RCC 7860 (cell line): ENCODE data around the gene GBE1.

Experiments used
- DNase-seq: peaks from one replicate; pipeline ENCODE4 v3.0.0-alpha.2; 2015; ENCODE audit warnings: low spot score
- FAIRE-seq: peaks from 2 replicates; lab custom pipeline; 2012; peaks lifted over from hg19 to GRCh38; lab: Jason Lieb, UNC

The GBE1 gene

DNA sequence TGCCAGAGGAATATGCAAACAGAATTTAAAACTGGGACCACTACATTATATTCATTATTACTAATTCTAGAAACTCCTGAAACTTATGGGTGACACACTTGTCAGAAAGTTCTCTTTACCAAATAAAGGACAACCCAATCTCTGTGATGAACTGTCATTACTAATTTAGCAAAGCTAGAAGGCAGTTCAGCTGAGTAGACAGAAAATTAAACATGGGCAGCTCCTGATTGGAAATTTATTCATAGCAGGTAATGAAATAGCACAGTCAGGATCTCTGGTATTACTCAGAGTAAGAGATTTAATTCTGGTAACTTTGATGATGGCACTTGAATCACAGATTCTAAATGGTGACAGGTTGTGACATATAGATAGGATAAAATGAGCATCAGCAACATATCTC, 123.0 kb downstream of the GBE1 start:
- FAIRE-seq: no peak
- DNase-seq: no peak

DNA sequence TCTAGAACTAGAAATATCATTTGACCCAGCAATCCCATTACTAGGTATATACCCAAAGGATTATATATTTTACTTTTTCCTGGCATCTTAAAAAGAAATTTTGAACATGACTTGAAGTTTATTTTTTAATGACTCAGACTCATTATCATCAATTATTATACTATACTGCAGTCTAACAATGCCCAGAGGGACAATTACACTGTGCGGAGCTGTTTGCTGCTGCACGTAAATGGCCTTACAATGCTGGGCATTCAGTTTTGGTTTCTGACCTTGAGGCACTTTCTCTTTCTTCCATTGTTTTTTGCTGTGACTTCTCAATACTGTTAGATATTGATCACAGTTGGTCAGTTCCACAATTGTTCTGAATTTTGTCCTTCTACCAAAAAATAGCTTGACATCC, 128.8 kb downstream of the GBE1 start:
- FAIRE-seq: no peak
- no peak for DNase-seq

DNA sequence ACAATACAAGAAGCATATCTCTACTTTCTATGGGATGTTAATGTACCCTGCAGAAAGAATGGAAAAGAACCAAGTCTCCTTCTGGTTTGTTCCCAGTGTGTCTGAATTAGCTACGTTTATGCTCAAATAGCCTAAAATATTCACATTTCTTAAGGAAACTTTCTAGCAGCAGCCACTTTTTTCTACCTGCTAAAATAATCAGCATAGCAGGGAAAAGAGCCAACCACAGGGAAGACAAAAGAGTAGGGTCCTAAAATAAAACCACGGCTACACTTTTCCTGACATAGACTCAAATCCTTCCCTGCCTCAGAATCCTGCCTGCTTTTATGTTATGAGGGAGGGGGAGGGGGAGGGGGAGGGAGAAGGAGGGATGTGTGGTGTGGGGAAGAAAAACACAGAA, 136.7 kb downstream of the GBE1 start:
- no peak for DNase-seq

DNA sequence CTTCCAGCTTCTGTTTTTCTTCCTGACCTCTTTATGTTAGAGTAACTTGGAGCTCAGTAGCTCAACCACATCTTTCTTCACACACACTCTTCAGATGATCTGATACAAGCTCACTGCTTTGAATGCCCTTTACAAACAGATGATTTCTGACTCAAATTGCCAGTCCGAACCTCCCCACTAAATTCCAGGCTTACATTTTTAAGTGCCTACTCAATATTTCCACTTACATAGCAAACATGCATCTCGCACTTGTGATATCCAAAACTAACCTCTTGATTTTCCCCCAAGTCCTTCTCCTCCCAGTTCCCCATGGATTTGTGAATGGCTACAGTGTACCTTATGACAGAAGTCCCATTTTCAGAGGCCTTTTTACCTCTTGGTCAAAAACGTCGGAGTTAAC, 139.1 kb downstream of the GBE1 start:
- DNase-seq (no peak), FAIRE-seq (no peak)

More for the DNA sequence above, 136.7 kb downstream of the GBE1 start:
- FAIRE-seq: no peak

DNA sequence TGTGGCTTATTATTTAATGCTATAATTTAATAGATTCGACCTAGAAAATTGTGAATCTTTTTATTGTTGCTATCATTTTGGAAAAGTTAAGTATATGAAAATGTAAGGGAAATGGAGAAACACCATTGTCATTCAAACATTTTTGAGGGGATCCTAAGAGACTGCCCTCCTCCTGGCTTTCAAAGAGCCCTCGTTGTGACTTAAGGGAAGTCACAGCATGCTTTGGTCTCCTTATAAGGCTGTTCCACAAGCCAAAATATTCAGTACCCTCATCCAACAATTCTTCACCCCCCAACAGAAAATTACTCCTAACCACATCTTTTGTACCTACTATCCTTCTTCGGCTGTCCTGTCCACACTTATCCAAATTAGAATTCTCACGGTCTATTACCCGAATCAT, 140.2 kb downstream of the GBE1 start:
- DNase-seq (no peak), FAIRE-seq (no peak)

DNA sequence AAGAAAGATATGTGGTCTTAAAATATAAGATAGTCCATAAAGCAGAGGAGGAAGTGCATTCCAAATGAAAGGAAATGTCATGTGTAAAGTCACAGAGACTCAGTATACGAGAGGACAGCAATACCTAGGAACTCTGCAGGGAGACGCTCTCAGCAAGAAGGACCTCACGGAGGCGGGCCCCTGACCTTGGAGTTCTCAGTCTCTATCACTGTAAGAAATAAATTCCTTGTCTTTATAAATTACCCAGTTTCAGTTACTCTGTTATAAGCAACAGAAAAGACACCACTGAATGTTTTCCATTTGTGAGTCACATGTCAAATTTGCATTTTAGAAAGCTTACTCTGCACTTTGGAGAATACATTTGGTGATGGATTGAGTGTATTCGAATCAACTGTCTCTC, 140.6 kb downstream of the GBE1 start:
- FAIRE-seq (no peak), DNase-seq (no peak)

DNA sequence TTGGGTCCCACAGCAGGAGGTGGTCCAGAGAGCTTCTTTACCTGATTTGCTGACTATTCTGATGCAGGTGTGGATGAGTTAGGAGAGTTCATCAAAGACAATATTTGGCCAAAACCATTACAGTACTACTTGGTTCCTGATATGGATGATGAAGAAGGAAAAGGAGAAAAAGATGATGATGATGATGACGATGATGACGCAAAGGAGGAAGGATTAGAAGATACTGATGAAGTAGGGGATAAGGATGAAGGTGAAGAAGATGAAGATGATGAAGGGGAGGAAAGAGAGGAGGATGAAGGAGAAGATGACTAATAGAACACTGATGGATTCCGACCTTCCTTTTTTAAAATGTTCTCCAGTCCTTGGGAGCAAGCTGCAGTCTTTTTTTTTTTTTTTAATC, 148.7 kb downstream of the GBE1 start:
- DNase-seq: no peak
- no peak for FAIRE-seq

DNA sequence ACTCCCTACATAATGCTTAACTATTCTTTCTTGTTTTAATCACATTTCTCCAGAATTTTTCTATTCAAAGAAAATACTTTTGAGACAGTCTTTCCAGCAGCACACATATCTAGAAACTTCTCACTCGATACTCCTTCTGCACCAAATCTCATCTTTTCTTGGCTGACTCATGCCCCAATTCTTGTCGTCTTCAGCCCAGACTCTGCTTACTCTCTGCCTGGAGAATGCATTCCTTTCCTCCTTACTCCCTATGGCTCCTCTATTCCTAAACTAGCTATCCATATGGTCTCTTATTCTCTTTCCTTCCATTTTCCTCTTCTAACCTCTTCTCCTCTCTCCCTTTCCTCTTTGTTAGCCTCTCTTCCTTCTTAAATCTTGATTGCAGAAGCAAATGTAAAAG, 158.7 kb downstream of the GBE1 start:
- DNase-seq (no peak), FAIRE-seq (no peak)

DNA sequence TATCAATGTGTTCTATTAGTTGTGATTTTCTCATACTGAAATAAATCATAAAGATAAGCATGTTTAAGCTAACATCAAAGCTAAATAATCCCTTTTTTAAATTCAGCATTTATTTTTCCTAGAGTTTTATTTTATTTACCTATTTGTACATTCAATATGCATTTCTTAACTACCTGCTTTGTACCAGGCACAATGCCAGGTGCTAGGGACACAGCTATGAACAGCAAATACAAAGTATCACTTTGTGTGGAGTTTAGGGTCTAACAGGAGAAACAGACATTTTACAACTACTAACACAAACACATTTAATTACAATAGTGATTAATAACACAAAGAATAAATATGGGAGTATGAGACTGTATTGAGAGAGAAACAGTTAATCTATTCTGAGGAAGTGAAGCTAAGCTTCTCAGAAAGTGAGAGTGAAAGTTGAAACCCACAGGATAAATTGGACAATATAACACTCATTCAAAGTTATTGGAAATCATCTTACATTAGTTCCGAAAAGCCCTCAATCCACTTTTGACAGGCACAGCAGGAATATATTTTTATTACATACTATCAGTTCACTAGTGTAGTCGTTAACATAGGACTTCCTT, 159.6 kb downstream of the GBE1 start:
- FAIRE-seq: no peak
- no peak for DNase-seq

DNA sequence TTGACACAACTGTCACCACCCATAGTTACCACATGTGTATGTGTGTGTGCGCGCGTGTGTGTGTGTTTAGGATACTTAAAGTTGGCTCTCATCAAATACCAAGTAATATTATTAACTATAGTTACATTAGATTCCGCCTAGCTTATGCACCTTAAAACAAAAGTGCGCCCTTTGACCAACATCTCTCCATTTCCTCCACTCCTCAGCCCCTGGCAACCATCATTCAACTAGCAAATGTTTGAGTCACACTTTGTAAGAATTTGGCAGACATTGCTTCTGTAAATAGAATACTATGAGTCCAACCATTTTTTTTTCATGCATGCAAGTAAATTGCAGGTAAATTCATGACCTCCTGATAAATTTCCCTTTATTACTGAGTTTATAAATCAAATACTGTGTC, 169.3 kb downstream of the GBE1 start:
- no peak for FAIRE-seq
- no peak for DNase-seq

DNA sequence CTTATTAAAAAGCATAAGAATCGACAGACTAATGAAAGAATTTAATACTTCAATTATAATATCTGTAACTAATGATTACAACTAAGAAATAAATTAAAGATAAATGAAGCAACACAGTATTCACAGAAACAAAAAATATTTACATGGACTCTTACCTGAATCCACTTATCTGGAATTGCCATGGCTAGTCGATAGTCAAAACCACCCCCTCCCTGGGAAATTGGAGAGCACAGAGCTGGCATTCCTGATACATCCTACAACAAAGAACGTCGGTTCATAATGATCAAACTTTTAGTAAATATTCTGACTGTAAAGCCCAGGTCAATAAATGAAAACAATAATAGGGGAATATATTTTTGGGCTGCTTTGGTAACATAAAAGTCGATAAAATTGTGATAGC, 175.5 kb downstream of the GBE1 start:
- FAIRE-seq: no peak
- DNase-seq: no peak

DNA sequence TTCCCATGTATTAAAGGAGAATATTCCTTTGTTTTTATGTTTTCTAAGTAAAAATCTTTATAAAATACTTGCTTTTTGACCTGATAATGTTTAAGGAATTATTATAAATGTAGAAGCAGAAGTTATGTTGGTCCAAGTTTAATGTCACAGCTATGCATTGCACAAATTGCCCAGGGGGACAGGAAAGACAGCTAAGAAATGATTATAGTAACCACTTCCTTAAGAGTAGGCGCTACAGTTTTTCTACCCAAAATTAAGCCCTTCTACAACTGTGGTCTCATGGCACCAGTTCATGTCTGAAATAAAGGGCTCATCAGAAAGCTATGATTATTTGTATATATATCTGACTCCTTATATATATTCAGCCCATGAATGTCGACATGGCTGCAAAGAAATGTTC, 176.4 kb downstream of the GBE1 start:
- FAIRE-seq (no peak), DNase-seq (no peak)

DNA sequence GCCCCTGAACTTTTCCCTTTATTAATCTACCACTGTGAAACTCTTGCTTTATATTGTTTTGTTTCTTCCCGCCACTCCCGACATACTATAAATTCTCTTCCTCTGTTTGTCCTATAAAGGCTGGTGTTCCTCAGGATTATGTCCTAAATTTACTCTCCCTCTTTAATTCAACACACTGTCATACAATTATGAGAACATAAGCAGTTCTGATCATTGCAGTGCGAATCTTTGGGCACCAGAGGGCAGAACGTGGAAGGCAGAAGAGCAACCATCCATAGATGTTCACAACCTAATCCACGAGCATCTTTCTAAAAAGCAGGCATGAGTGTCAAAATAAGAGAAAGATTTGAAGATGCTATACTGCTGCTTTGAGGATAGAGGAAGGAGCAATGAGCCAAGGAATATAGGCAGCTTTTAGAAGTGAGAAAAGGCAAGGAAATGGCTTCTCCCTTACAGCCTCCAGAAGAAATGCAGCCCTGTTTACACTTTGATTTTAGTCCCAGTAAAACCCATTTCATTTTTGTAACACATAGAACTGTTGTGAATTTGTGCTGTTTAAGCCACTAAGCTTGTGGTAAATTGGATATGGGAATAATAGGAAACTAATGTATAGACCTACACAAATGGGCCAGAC, 179.4 kb downstream of the GBE1 start:
- peak; percentile 8 for DNase-seq
- FAIRE-seq: peak; percentile 26

DNA sequence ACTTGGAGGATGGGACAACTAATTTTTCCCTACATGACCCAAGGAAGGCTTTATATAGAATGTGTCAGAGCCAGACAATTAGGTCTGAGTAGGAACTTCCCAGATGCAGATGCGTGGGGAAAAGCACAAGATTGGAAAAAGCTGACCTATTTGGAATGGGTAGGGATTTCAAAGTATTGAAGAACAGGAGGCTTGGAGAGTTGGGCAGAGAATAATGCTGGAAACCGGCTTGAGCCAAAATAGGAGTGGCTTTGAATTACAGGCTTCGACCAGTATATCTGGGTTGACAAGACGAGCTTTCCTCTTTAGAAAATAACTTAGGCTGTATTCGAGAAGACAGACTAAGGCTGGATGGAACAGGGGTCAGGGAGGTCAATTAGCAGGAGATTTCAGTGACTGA, 181.1 kb downstream of the GBE1 start:
- no peak for DNase-seq
- FAIRE-seq: no peak

DNA sequence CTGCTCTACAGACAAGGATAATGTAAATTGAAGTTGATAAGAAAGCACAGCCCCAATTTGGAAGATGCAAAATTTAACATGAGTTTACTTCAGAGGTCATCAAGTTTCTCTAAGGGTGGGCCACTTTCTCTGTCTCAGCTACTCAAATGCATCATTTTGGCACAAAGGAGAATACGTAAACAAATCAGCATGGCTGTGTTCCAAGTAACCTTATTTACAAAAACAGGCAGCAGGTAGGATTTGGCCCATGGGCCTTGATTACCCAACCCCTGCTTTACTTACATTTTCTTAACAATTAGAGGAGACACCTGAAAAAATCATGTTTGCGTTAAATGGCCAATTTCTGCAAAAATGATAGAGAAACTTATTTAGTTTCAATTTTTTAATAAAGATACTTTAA, 181.7 kb downstream of the GBE1 start:
- no peak for DNase-seq
- FAIRE-seq: no peak

DNA sequence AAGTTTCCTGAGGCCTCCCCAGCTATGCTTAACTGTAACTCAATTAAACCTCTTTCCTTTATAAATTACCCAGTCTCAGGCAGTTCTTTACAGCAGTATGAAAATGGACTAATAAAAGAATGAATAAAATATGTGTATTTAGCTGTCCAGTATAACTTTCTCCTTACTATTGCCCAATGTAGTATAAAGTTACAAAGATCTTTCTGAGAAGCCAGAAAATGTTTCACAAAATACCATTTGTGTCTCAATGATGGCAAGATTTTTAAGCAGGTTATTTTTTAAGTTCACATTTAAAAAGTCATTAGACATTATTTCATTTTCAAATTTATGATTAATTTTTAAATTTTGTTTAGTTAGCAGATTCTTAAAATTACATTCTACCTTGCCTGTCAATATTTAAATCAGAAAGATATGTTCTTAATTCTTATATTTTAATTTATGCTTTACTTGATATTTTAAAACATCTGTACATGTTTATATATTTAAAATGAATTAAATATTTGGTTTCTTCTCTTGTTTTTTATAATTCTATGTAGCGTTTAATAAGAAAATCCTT, 189.2 kb downstream of the GBE1 start:
- peak; percentile 29 for FAIRE-seq
- no peak for DNase-seq

DNA sequence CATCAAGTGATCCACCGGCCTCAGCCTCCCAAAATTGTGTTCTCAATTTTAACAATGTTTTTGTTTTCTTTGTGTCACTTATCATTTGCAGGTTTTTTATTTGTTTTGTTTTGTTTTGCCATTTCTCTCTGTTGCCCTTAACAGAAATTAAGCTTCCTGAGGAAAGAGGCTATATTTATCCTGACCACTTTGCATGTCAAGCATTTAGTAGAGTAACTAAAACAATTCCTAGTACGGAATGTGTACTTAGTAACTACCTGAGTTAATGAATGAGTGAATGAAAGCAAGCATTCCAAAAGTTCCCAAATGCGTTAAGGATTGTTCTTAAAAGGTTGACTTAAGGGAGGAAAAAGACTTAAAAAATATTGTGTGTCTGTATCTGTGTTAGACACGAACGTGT, 193.1 kb downstream of the GBE1 start:
- FAIRE-seq (no peak), DNase-seq (no peak)

DNA sequence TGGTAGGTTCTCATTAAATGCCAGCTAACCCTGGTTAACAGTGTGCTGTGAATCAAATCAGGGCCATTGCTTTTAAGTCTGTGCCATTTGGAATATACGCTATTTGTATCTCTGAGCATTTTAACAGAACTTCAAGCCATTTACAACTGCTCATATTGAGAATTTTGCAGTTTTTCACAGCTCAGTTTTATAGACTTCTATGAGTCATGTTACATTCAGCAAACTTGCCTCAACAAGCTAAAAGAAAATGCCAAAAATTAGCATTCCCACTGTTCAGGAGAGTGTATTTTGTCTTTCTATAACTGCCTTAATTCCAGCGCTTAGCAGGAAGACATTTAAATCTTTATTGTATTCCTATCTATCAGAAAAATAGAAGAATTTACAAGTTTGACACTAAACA, 196.4 kb downstream of the GBE1 start:
- DNase-seq (no peak), FAIRE-seq (no peak)

DNA sequence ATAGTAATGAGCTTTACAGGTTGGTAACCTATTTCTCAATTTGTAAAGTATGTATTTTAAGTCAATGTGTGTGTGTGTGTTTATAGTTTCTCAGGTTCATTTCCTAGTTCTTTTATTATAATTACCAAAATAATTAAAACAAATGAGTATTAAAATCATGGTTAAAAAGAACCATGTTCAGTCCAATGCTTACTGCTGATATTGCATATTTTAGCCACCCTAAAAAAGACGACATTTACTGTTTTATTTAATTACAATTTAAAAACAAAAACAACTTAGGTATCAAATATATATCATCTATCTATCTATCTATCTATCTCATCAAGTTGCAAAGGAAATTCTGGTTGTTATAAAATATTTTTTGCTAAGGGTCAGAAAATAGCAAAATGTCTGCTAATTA, 203.3 kb downstream of the GBE1 start:
- no peak for FAIRE-seq
- no peak for DNase-seq

DNA sequence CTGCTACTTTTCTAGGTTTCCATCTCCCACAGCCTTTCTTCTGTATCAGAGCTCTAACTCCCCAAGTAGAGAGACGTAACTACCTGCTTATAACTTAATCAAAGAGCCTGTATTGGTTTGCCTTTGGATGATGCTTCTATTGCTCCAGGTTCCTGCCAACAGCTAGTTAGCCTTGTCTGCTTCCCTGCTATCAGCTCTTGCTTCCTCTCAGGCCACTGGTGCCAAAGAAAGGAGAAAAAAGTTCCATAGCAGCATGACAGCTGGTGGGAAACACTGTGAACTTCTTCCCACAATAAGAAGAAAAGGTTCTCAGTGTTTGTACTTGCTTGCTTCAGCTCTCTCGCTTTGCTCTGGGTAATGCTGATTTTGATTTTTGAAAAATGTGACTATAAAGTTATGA, 206.6 kb downstream of the GBE1 start:
- FAIRE-seq: no peak
- no peak for DNase-seq

DNA sequence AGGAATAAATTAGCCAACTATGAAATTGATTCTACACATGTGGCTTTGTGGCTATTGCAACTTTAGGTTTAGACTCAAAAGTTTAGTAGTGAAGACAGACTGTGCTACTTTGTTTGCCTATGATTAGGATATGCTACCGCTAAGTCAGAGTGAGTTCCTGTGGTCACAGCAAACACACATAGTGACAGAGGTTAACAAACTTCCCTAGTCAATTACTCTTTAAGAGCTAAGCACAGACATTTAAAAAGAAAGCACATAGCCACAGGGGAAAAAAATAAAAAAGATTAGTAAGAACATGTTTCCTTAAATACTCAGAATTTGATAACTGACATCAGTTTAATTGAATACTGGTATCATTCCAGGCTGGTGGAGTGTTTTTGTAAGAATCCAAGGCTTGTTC, 207.1 kb downstream of the GBE1 start:
- DNase-seq: no peak
- no peak for FAIRE-seq

DNA sequence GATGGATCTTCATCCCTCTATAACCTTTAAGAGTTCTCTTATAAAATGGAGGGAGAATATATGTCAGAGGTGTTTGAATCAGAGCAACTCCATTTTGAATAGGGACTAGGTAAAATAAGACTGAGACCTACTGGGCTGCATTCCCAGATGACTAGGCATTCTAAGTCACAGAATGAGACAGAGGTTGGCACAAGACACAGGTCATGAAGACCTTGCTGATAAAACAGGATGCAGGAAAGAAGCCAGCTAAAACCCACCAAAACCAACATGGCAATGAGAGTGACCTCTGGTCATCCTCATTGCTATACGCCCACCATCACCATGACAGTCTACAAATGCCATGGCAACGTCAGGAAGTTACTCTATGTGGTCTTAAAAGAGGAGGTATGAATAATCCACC, 211.0 kb downstream of the GBE1 start:
- FAIRE-seq: no peak

DNA sequence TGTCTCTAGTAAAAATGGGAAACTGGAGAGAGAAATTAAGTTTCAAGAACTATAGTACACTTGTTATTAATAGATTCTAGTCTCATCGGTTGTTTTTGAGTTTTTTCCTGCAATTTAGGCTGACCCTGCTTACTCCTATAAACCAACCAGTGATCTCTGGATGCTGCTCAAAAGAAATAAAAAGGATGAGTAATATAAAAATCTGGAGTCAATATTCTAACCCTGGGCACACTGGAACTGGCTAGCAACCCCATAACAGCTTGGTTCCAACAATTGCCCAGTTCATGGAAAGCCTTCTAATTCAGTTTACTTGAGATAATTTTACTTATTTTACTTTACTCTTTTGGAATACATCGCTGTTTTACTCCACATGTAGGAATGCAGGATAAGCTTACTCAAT, 211.6 kb downstream of the GBE1 start:
- no peak for FAIRE-seq
- DNase-seq: no peak

More for the DNA sequence above, 211.0 kb downstream of the GBE1 start:
- DNase-seq: no peak
